ENCODE data around the gene CRTAC1. TPM values are rescaled to one million over a fixed set of nuclear protein-coding genes. Genes with fewer than 3 reads are reported as not detected.

Gene CRTAC1
- total and polyA plus RNA-seq, 10 of the 15 experiments (the other 5 are each of a cell fraction or from before 2014, with no cell fraction given), result 0.10 TPM; not detected in 9

GRCh38 chr10:97937928-97938327 is 92.5 kb downstream of the CRTAC1 start:
- ChIA-PET POLR2A (no interaction called here), RAD21 (ENCODE audit: unreplicated experiment) (no interaction called here), CTCF (no interaction called here), SMC1A (ENCODE audit: uncharacterized antibody, unreplicated experiment) (interaction anchor here (0.6 kb wide), 1 partner anchor 13 kb away, joined by 3 read pairs; no protein-coding TSS in a partner anchor)
- no peak for ATAC-seq
- in situ Hi-C loops (cut with MboI) (no loop called here), intact Hi-C loops (cut with micrococcal nuclease; ENCODE audit: unreplicated experiment) (no loop called here)
- no peak overlapping the region for H3K27ac ChIP-seq (ENCODE audit: control insufficient read depth, insufficient read depth)
- H3K36me3 ChIP-seq (ENCODE audit: control insufficient read depth in 2 of 2, insufficient read depth in 2 of 2, low read length in 1 of 2), result no peaks in the 10 kb centered on the region
- no peak overlapping the region for H3K4me2 ChIP-seq (ENCODE audit: control insufficient read depth, insufficient read depth)
- no peaks in the 10 kb centered on the region for H3K4me1 ChIP-seq (ENCODE audit: control insufficient read depth, insufficient read depth, low read length)
- no peaks in the 10 kb centered on the region for H4K20me1 ChIP-seq (ENCODE audit: control insufficient read depth, insufficient read depth)
- DNase-seq (ENCODE audit: low read depth, low spot score), result no peak
- no TSS peak for BruUV-seq (replicated peaks)
- H3K9ac ChIP-seq (ENCODE audit: control insufficient read depth, insufficient read depth, low read length), result no peak overlapping the region
- no peak for TF ChIP-seq YBX1 (IDR thresholded peaks at IDR 0.05)
- TF ChIP-seq RBBP5 (conservative IDR thresholded peaks at IDR 0.05), result no peak
- no peak for TF ChIP-seq SIN3A (IDR thresholded peaks at IDR 0.05; ENCODE audit: low read depth, low read length)
- no peak for TF ChIP-seq HDGF (IDR thresholded peaks at IDR 0.05)
- no peak for TF ChIP-seq NFXL1 (IDR thresholded peaks at IDR 0.05; ENCODE audit: borderline replicate concordance)
- TF ChIP-seq POU2F2 (IDR thresholded peaks at IDR 0.05; ENCODE audit: borderline replicate concordance, low read depth, low read length), result no peak
- no peak for TF ChIP-seq HCFC1 (IDR thresholded peaks at IDR 0.05; ENCODE audit: low read length)
- TF ChIP-seq BACH1 (IDR thresholded peaks at IDR 0.05; ENCODE audit: borderline replicate concordance), result no peak
- no peak for TF ChIP-seq CTCF (IDR thresholded peaks at IDR 0.05 in 2 of 3, conservative IDR thresholded peaks at IDR 0.05 in 1 of 3; ENCODE audit: control insufficient read depth in 2 of 3, extremely low read depth in 1 of 3, insufficient read depth in 1 of 3, low read depth in 3 of 3, low read length in 3 of 3)
- no peak for TF ChIP-seq EED (IDR thresholded peaks at IDR 0.05; ENCODE audit: low read depth)
- TF ChIP-seq CEBPZ (IDR thresholded peaks at IDR 0.05; ENCODE audit: low read depth, low read length), result no peak
- TF ChIP-seq SMAD5 (IDR thresholded peaks at IDR 0.05; ENCODE audit: low read depth), result no peak
- TF ChIP-seq MLLT1 (IDR thresholded peaks at IDR 0.05), result no peak
- no peak for TF ChIP-seq CREM (IDR thresholded peaks at IDR 0.05; ENCODE audit: low read depth)
- no peak for TF ChIP-seq MEF2A (IDR thresholded peaks at IDR 0.05; ENCODE audit: insufficient read depth, low read depth, low read length)
- no peak for TF ChIP-seq POLR2AphosphoS2 (IDR thresholded peaks at IDR 0.05; ENCODE audit: low read depth, low read length)
- no peak for TF ChIP-seq IRF4 (IDR thresholded peaks at IDR 0.05; ENCODE audit: low read depth, low read length)
- no peak for TF ChIP-seq KAT2A (conservative IDR thresholded peaks at IDR 0.05; ENCODE audit: control insufficient read depth, low read depth, low read length)
- TF ChIP-seq MYC (IDR thresholded peaks at IDR 0.05; ENCODE audit: insufficient read depth, insufficient read length, insufficient replicate concordance, low read length, severe bottlenecking), result no peak
- H3K27me3 ChIP-seq (replicated peaks in 1 of 2; ENCODE audit: control insufficient read depth in 2 of 2, insufficient read depth in 2 of 2, low read length in 1 of 2), result no peaks in the 10 kb centered on the region; a peak in 3 of 4 replicates
- FAIRE-seq, result no peak
- no peaks in the 10 kb centered on the region for H3K9me3 ChIP-seq (replicated peaks; ENCODE audit: control insufficient read depth, insufficient read depth, low read length)
- H3K4me3 ChIP-seq, result no peak overlapping the region
- H3K79me2 ChIP-seq (ENCODE audit: control insufficient read depth, insufficient read depth, low read length), result no peaks in the 10 kb centered on the region
- 6% methylated on average over 8 of the region's 8 CpGs for WGBS (ENCODE audit: insufficient coverage, insufficient replicate concordance, low lambda C conversion rate, missing lambda C conversion rate)
- no peak overlapping the region for H2AFZ ChIP-seq (ENCODE audit: control insufficient read depth, low read depth, low read length)

Data from GM12878 (cell line).